Measurements from ENCODE around the gene FSTL3.
"Not testable (repeated sequence)": the region's sequence is repeated elsewhere in the genome, so short reads cannot be mapped to it uniquely, and the experiment has no call there.

The FSTL3 gene

DNA sequence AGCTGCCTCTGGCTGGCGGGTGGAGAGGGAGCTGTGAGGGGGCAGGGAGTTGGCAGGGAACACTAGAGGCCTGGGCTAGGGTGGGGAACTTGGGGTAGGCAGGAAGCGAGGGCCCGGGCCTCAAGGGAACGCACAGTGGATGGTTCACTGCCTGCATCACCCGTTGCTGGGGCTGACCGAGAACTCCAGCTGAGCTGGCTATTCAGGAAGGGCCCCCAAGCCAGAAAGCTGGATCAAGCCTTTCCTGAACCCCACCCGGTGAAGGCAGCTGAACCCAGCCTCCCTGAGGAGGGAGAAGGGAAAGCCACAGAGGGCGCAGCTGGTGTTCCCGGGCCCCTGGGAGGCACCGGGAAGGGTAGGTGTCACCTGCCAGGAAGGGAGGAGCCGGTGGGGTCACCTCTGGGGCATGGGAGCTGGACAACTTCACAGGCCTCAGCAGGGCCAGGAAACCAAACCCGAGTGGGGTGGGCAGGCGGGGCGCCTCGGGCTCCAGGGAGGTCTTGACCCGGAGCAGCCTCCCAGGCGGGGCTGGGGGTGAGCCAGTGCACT lies 46.4 kb downstream of the FSTL3 start:
- no peak overlapping the region for H3K4me3 ChIP-seq (ENCODE audit: low read depth, low read length)
- TF ChIP-seq, protein P1, sequence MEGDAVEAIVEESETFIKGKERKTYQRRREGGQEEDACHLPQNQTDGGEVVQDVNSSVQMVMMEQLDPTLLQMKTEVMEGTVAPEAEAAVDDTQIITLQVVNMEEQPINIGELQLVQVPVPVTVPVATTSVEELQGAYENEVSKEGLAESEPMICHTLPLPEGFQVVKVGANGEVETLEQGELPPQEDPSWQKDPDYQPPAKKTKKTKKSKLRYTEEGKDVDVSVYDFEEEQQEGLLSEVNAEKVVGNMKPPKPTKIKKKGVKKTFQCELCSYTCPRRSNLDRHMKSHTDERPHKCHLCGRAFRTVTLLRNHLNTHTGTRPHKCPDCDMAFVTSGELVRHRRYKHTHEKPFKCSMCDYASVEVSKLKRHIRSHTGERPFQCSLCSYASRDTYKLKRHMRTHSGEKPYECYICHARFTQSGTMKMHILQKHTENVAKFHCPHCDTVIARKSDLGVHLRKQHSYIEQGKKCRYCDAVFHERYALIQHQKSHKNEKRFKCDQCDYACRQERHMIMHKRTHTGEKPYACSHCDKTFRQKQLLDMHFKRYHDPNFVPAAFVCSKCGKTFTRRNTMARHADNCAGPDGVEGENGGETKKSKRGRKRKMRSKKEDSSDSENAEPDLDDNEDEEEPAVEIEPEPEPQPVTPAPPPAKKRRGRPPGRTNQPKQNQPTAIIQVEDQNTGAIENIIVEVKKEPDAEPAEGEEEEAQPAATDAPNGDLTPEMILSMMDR (IDR thresholded peaks at IDR 0.05; ENCODE audit: control insufficient read depth, extremely low read depth, insufficient read depth), result no peak
- no peak for DNase-seq (ENCODE audit: low read depth)

DNA sequence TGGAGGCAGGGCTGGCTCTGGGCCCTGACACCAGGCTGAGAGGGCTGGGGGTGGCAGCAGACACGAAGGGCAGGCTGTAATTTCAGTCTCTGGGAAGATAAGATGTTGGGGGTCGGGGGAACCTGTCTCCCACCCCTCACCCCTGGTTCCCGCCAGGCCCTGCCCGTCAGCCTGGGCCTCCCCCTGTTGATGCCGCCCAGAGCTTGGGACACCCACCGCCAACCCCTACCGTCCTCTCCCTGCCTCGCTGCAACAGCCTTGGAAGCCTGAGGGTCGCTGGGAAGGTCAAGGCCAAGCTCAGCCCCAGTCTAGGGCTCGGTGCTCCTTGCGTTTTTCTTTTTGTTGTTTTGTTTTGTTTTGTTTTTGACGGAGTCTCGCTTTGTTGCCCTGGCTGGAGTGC lies 47.1 kb downstream of the FSTL3 start:
- TF ChIP-seq, protein P1 (IDR thresholded peaks at IDR 0.05; ENCODE audit: control insufficient read depth, extremely low read depth, insufficient read depth), result no peak
- no peak for DNase-seq (ENCODE audit: low read depth)
- no peak overlapping the region for H3K4me3 ChIP-seq (ENCODE audit: low read depth, low read length)

DNA sequence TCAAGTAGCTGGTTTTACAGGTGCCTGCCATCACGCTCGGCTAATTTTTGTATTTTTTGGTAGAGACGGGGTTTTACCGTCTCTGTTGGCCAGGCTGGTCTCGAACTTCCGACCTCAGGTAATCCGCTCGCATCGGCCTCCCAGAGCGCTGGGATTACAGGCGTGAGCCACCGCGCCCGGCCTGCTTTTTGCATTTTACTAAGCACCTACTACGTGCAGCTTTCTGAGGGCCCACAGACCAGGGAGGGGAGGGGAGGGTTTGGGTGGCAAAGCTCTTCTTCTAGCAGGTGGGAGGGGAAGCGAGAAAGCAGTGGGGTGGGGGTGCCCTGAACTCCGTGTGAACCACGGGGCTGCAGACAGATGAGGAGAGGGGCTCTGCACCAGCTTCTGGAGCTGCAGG lies 47.5 kb downstream of the FSTL3 start:
- TF ChIP-seq, protein P1 (IDR thresholded peaks at IDR 0.05; ENCODE audit: control insufficient read depth, extremely low read depth, insufficient read depth), result no peak
- no peak overlapping the region for H3K4me3 ChIP-seq (ENCODE audit: low read depth, low read length)

DNA sequence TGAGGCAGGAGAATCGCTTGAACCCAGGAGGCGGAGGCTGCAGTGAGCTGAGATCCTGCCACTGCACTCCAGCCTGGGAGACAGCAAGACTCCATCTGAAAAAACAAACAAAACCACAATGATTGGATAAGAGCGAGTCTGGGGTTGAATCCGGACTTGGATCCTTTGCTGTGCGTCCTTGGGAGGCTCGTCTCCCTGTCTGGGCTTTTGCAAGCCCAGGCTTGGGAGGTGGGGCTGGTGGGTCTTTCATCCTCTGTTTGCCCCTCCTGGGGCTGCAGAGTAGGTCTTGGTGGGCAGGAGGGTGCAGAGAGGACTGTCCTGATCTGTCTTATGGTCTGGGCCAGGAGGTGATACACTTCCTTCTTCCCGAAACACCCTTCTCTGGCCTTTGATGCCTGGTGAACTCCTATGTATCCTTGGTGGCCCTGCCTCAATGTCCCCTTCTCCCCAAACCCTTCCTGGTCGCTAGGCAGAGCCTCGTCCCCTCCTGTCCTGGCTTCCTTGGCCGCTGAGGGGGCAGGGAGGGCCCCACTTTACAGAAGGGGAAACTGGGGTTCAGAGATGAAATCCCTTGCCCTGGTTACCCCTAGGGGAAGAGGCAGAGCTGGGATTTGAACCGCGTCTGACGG lies 49.4 kb downstream of the FSTL3 start:
- TF ChIP-seq, protein P1 (IDR thresholded peaks at IDR 0.05; ENCODE audit: control insufficient read depth, extremely low read depth, insufficient read depth), result no peak

More for the DNA sequence above, 47.5 kb downstream of the FSTL3 start:
- DNase-seq (ENCODE audit: low read depth), result no peak

DNA sequence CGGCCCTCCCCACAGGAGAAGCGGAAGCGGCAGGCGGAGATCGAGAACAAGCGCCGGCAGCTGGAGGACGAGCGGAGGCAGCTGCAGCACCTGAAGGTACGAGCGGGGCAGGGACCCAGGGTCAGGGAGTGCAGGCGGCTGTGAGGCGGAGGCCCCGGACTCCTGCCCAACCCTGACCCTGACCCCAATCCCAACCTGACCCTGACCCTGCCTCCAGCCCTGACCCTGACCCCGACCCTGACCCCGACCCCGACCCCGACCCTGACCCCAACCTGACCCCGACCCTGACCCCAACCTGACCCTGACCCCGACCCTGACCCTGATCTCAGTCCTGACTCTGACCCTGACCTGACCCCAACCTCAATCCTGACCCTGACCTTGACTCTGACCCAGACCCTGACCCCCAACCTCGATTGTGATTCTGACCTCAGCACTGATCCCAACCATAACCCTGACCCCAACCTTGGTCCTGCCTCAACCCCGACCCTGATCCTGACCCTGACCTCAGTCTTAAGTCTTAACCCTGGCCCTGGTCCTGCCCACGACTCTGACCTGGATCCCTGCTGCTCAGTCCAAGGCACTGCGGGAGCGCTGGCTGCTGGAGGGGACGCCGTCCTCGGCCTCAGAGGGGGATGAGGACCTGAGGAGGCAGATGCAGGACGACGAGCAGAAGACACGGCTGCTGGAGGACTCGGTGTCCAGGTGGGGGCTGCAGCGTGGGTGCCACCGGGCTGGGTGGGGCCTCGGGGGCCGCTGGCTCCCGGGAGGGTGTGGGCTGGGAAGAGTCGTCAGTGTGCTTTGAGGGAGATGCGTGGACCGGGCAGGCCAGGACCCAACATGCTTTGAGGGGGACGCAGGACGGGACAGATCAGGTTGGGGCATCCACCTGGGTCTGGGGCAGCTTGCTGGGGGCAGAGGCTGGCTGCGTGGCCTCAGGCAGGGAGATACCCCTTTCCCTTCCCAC lies 51.1 kb downstream of the FSTL3 start:
- no peak for DNase-seq (ENCODE audit: low read depth)
- H3K4me3 ChIP-seq (ENCODE audit: low read depth, low read length), result no peak overlapping the region
- TF ChIP-seq, protein P1 (IDR thresholded peaks at IDR 0.05; ENCODE audit: control insufficient read depth, extremely low read depth, insufficient read depth), result no peak

More for the DNA sequence above, 49.4 kb downstream of the FSTL3 start:
- H3K4me3 ChIP-seq (ENCODE audit: low read depth, low read length), result no peak overlapping the region
- DNase-seq (ENCODE audit: low read depth), result no peak

DNA sequence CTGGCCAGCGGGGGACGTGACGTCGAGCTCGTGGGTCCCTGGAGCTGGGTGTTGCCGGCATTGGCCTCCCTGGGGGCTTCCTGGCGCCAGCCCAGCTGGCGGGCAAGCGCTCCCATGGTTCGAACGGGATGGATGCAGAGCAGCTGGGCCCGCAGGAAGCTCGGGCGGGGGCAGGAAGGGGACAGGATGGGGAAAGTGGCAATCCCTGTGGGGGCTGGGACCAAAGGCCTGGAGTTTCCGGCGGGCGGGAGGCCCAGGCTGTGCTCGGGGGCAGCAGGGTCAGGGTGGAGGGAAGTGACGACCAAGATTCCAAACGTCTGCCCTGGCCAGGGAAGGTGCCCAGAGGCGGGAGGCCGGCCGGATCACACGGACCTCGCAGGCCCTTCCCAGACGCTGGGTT lies 51.8 kb downstream of the FSTL3 start:
- no peak overlapping the region for H3K4me3 ChIP-seq (ENCODE audit: low read depth, low read length)
- no peak for DNase-seq (ENCODE audit: low read depth)
- TF ChIP-seq, protein P1 (IDR thresholded peaks at IDR 0.05; ENCODE audit: control insufficient read depth, extremely low read depth, insufficient read depth), result no peak

DNA sequence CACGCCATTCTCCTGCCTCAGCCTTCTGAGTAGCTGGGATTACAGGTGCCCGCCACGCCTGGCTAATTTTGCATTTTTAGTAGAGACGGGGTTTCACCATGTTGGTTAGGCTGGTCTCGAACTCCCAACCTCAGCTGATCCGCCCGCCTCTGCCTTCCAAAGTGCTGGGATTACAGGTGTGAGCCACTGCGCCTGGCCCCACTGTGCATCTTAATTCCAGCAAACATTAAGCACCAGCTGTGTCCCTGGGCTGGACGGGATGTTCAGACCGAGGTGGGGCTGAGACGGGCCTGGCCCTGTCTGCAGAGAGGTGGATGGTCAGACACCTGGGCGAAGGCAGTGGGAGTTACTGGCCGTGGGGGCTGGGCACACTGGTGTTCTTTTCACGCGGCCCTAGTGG lies 53.4 kb downstream of the FSTL3 start:
- DNase-seq (ENCODE audit: low read depth); H3K4me3 ChIP-seq (ENCODE audit: low read depth, low read length): not testable (repeated sequence)

All from LNCaP clone FGC (cell line).